Activated CD4-positive, alpha-beta T cell treated with anti-CD3 and anti-CD28 coated beads for 4 hours (primary cell): Measurements from ENCODE around the gene AFG3L2.
"Not testable (repeated sequence)": the region's sequence is repeated elsewhere in the genome, so short reads cannot be mapped to it uniquely, and the experiment has no call there.

Experiments
- DNase-seq, 2 donors: peaks; one replicate each; pipeline ENCODE4 v3.0.0-alpha.2; 2020

The AFG3L2 gene

DNA sequence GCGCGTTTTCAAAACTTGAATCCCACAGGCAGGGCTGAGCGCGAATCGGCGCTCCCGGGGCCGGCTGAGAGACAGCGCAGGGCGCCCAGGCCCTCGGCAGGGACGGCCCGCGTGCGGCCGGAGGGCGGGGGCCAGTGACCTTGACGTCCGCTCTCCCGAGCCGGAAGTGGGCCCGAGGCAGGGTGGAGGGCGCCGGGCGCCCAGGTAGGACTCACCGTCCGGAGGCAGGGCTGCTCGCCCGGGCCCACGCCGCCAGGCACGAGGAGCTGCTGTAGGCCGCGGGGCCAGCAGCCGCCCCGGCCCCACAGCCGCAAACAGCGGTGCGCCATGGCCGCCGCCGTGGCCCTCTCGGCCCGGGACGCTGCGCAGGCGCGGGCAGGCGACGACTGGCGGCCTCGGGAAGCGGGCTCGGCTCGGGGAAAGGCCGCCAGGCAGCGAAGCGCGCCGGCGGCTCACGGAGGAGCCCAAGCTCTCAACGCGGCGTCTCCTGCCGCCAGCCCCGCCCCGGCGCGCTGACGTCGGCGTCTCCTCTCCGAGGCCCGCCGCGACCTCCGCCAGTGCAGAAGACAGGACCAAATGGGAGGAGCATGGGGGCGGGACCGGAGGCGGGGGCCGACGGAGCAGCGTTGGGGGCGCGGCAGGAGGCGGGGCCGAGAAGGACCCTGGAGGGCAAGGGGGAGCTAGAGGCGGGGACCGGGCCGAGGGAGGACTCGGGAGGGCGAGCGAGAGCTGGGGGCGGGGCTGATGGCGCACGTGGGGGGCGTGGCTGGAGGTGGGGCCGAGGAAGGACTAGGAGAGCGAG is at the start of gene AFG3L2:
Gene AFG3L2 (minus strand): TSS at position 474 of the 802 bp plus-strand sequence. CDS start 145 bp downstream, at position 329.
- DNase-seq: peak; percentile 100

DNA sequence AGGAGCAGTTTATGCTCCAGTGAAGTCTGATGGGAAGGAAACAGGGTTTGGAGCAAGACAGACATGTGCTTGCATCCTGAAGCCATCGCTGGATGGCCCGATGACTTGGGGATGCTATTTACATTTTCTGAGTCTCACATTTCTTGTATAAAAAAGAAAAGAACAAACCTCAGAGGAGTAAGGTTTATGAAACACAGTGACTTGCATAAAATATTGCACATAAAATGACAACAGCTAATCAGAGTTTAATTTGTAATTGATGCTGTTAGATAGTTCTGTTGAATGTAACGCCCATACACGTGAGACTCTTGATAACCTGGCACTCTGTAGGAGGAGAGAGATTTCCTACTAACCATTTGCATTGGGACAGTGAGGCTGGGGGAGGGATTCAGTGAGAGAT is 47.2 kb upstream of the AFG3L2 start:
- no peak for DNase-seq

DNA sequence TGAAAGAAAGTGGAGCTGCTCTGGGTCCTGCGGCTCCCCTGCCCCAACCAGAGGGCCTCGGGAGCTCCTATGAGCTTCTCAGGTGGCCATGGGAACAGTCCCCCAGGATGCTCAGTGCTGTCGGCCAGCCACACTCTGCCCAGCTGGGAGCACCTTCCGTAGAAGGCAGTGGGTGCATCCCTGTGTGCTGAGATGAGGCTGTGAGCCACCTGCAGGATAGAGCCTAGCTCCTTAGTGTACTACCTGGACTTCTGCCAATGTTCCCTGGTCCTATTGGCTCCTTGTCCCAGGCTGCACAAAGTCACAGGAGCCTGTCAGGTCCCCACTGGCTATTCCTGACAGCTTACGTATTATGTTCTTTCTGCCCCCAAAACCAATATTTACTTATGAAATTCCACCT is 46.8 kb upstream of the AFG3L2 start:
- no peak for DNase-seq

GRCh38 chr18:12423393-12423792 is 46.4 kb upstream of the AFG3L2 start:
- DNase-seq: no peak

DNA sequence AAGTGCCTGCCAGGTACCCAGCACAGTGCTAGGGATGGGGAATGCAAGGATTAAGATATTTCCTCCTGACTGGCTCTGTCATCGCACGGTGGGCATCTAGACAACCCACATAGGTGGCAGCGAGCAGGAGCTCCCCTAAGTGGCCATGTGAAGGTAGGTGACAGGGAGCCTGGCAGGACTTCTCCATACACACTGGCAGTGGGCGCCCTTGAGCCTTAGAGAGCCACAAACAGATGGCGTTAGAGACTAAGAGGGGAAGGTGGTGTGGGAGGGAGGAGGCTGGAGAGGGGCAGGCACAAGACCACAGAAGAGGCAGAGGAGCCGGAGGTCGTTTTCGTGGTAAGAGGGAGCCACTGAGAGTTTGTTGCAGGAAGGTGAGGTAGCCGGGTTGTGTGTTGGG is 45.9 kb upstream of the AFG3L2 start:
- no peak for DNase-seq

- no peak for DNase-seq
These were observed 44.7 kb upstream of the AFG3L2 start for GRCh38 chr18:12421732-12422131.

DNA sequence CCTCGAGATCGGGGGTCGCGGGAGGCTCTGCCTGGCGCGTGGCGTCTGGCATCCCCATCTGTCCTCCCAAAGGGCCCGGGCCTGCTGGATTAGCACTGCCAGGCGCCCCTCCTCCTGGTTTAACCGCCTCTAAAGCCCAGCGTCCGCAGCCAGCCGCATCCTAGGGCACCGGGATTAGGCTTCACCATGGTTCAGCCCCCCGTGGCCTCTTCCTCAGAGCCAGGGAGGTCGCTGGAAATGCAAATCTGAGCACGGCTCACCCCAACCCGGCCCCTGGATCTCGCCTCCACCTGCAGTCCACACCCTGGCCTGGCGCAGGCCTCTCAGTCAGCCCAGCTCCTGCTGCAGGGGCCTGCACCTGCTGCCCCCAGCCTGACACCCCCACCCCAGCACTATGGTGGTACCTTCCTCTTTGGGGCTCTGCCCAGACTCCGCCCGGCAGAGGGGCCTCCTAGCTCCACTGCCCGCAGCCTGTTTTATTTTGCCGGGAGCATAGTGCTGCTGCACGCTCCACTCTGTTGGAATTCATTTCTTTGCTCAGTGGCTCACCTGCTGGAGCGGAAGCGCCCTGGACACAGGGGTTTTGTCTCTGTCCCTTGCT is 43.9 kb upstream of the AFG3L2 start:
- DNase-seq: no peak

DNA sequence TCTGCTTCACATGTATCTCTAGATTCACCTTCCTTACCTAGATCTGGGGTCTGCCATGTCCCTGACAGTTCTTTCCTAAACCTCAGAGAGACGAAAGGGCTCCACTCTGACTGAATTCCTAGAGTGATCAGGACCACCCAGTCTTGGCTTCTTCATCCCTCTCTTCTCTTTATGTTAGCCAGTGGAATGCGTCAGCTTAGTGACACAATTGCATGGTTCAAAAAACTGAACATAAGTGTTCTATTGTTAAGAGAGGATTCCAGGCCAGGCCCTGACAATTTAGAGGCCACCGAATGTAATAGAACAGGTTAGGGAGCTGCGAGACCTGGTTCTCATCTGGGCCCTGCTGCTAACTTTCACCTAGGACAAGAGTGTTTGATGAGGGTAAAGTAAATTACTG is 40.7 kb upstream of the AFG3L2 start:
- DNase-seq: no peak

DNA sequence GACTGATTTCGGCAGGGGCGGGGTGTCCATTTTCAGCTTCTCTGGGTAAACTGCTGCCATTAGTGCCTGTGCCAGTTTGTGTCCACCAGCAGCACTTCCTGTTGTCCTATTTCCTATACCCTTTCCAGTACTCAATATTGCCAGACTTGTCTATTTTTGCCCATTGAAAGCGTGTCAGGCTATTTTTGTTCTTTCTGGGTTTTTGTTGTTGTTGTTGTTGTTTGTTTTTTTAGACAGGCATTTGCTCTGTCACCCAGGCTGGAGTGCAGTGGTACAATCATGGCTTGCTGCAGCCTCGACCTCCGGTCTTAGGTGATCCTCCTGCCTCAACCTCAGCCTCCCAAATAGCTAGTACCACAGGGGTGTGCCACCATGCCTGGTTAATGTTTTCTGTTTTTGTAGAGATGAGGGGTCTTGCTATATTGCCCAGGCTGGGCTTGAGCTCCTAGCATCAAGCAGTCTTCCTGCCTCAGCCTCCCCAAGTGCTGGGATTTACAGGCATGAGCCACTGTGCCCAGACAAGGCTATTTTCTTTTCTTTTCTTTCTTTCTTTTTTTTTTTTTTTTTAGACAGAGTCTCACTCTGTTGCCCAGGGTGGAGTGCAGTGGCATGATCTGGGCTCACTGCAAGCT is 39.2 kb upstream of the AFG3L2 start:
- no peak for DNase-seq

DNA sequence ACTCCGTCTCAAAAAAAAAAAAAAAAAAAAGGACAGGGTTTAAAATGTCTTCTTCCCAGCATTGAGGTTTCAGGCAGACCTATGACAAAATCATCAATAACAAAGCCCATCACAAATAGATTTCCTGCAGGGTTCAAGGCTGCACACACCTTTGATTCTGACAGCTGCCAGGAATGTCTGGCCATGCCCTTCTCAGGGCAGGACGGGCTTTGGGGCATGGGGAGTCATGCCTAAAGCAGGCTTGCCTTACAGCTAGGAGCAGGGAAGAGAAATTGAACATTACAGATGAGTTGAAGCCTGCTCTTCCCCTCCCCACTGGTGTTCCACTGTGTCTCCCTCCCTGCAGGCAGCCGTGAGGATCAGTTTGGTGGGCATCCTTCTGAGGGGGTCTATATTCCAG is 34.4 kb upstream of the AFG3L2 start:
- DNase-seq: no peak

DNA sequence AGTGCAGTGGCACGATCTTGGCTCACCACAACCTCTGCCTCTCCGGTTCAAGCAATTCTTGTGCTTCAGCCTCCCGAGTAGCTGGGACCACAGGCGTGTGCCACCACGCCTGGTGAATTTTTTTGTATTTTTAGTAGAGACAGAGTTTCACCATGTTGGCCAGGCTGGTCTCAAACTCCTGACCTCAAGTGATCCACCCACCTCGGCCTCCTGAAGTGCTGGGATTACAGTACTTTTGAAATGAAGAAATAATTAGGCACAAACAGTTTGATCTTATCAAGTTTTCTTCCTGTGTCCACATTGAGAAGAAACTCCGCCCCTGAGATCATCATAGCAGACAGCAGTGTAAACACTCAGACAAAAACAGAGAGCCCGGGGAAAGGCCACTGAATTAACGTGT is 33.7 kb upstream of the AFG3L2 start:
- not testable (repeated sequence) for DNase-seq

DNA sequence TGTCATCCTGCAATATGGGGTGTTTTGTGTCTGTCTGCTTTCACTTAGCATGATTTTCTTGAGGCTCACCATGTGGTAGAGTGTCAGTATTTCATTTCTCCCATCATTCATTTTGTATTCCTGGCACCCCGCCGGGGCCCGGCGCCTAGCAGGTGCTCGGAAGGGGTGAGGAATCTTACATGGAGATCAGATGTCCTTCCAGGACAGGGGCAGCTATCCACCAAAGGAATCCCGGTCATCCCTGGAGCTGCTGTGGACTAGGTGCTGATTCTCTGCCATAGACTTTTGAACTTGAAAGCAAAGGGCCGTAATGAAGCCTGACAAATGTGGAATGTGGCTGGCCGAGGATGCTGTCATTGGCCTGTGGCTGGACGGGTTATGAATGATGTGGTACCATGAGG is 33.1 kb upstream of the AFG3L2 start:
- no peak for DNase-seq

DNA sequence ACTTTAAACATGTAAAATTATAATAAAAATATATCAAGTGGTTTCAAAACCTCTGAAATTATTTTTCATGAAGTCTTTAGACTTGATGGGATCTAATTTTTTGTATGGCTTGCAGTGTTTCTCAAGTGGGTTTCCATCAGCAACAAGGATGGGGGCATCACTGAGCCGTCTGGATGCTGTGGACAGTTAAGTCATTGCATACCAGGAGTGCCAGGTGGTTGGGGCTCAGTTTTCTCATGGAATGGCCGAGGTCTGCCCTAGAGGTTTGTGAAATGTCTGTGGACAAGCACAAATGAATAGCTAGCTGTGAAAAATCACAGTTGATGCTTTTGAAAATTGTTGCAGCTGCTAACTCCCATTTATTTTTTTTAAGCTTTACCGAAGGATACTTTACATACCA is 32.4 kb upstream of the AFG3L2 start:
- DNase-seq: no peak

DNA sequence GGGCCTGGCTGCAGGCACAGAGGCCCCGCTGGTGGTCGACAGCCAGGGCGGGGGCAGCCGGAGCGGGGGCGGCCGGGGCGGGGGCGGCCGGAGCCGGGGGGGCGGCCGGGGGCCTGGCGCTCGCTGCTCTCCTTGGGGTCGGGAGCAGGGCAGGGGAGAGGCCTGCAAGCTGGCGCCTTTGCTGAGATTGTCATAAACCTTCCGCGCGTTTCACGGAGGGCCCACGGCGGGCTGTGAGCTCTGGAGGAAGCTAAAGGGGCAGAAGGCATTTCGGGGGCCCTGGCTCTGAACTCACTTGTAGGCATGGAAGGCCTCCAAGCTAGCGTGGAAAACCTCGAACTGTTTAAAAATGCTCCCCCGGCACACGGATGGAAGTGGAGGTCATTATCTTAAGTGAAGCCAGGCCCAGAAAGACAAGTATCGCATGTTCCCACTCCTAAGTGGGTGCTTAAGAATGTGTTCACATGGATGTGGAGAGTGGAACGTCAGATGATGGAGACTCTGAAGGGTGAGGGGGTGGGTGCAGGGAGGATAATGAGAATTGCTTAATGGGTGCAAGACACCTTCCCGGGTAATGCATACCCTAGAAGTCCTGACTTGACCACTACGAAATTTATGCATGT is 31.3 kb upstream of the AFG3L2 start:
- peak in 1 of 2 donors; percentile 6 for DNase-seq

DNA sequence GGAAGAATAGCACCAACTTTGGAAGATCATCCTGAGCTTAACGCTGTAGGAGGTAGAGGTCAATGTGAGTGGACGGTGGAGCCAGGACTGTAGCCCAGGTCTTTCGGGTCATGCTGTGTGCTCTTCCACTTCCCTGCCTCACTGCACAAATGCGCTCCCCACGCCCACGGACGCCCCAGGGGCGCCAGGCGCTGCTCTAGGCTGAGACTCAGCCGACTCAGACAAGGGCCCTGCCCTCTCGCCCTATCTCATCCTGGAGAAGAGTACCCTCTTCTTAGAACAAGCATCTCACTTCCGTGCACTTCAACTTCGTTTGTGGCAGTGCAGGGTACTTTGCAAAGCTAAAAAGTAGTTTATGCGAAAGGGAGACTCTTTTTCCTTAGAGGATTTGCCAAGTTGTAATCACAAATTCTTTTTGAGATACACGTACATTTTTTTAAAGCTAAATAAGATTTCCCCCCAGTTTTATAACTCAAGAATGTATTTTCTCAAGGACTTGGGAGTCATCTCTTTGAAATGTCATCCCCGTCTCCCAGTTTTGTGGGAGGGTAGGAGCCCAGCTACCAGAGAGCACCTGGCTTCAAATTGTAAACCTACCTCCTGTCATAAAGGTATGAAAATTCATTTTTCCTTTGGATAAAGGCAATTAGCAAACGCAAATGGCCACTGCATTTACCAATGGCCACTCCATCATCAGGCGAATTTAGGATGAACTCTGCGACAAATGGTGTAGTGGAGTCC is 29.5 kb upstream of the AFG3L2 start:
- peak in 1 of 2 donors; percentile 11 for DNase-seq

GRCh38 chr18:12405066-12405465 is 28.0 kb upstream of the AFG3L2 start:
- DNase-seq: no peak

DNA sequence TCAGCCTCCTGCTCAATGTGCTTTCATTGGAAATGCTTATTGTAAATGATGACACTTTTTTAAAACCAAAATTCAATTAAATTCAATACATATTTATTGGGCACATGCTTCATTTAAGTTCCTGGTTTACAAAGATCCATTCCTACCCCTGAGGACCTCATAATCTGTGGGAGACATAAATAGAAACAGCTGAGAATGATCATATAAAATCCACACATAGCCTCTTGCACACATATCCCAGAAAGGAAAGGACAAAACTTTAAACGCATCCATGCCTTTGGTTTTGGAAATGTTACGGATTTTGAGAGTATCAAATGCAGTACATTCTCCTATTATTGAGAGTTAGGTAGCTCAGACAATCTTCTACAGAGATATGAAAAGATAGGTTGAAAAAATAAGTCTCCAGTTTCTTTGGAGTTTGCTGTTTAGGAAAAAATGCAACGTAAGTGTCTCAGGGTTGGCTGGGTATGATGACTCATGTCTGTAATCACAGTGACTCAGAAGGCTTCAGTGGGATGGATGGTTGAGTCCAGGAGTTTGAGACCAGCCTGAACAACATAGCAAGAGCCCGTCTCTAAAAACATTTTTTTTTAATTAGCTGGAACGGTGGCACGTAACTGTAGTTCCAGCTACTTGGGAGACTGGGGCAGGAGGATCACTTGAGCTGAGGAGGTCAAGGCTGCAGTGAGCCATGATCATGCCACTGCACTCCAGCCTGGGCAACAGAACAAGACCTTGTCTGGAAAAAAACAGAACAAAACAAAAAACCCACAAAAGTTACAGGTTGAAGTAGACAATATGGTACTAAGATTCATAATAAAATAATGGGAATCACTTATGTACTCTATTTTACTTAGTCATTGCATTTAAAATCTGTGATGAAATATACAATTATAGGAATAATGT is 26.8 kb upstream of the AFG3L2 start:
- no peak for DNase-seq

DNA sequence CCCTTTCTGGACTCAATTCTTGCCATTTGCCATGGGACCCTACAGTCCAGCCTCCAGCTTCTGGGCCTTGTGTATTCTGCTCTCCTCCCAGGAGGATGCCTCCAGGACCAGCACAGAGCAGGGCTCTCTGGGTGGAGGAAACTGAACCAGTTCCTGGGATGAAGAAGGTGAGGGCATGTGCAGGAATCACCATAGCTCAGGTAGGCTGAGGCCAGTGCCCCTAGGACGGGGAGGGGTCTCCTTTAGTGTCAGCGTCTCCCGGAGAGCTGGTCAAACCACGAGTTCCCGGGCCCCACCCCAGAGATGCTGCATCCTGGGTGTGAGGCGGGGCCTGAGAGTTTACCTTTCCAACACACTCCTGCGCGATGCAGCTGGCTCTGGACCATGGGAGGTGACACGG is 24.9 kb upstream of the AFG3L2 start:
- DNase-seq: no peak

GRCh38 chr18:12399231-12399630 is 22.2 kb upstream of the AFG3L2 start:
- DNase-seq: no peak

GRCh38 chr18:12398625-12399024 is 21.6 kb upstream of the AFG3L2 start:
- no peak for DNase-seq

DNA sequence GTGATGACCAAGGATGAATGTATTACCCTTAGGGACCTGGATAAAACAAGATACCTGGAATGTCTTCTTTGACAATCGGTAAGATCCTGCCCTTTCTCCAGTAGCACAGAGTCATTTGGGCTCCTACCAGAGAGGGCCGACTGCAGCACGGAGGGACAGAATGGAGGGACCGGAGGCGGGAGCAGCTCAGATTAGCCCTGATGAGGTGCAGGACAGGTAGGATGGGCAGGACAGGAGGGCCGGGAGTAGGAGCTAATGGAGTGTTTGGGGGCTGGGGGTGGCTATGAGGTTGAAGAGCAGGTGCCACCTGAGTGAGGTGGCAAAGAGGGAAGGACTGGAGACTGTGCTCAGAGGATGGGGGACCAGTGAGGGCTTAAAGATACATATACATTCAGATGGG is 20.8 kb upstream of the AFG3L2 start:
- DNase-seq: no peak

- no peak for DNase-seq
These were observed 20.2 kb upstream of the AFG3L2 start for GRCh38 chr18:12397254-12397653.
